HEK293T (cell line): ENCODE results near the gene ADAMTSL4.

ENCODE experiments used
- HDGF ChIP-seq: fragments of 450-650 bp; IDR thresholded peaks from 2 replicates; pipeline ENCODE4 v1.6.1; 2017; ENCODE audit warnings: antibody characterized with exemption, borderline replicate concordance
- LEF1 ChIP-seq: fragments of 450-650 bp; IDR thresholded peaks from 2 replicates; pipeline ENCODE4 v1.6.1; 2017; ENCODE audit warnings: mild to moderate bottlenecking, borderline replicate concordance
- NFRKB ChIP-seq: fragments of 450-650 bp; IDR thresholded peaks from 2 replicates; pipeline ENCODE4 v1.6.1; 2016; ENCODE audit warnings: mild to moderate bottlenecking, moderate library complexity
- SP1 ChIP-seq: fragments of 450-650 bp; IDR thresholded peaks from 2 replicates; pipeline ENCODE4 v1.6.1; 2017
- SUZ12 ChIP-seq: fragments of 450-650 bp; IDR thresholded peaks from 2 replicates; pipeline ENCODE4 v1.6.1; 2016; ENCODE audit warnings: mild to moderate bottlenecking
- TARDBP ChIP-seq: fragments of 450-650 bp; IDR thresholded peaks from 2 replicates; pipeline ENCODE4 v1.6.1; 2016
- ZNF384 ChIP-seq: fragments of 450-650 bp; IDR thresholded peaks from 2 replicates; pipeline ENCODE4 v1.6.1; 2016

- TF ChIP-seq HDGF (no peak), SUZ12 (no peak), SP1 (no peak), TARDBP (no peak), ZNF384 (no peak), NFRKB (no peak), LEF1 (no peak)
Measured at GRCh38 chr1:150530491-150531159, 18.6 kb upstream of the ADAMTSL4 start.
